ENCODE measurements around the gene THRB. TPM values are rescaled to one million over a fixed set of nuclear protein-coding genes. Genes with fewer than 3 reads are reported as not detected.

THRB gene
- total and polyA plus RNA-seq, 9 of the 15 experiments (the other 6 are each of a cell fraction or from before 2014, with no cell fraction given): 1.7 to 14.9 (median 6.9) TPM

- 0 out of 2 replicates have a peak, but pooled peaks have one; percentile 24 for TF ChIP-seq MYC (IDR thresholded peaks at IDR 0.05; ENCODE audit: low read depth, low read length)
- no peak for TF ChIP-seq MYC (CRISPR knock-in tag; IDR thresholded peaks at IDR 0.05; ENCODE audit: borderline replicate concordance, low read depth)
- TF ChIP-seq JUND (IDR thresholded peaks at IDR 0.05; ENCODE audit: borderline replicate concordance, low read depth, low read length): peak; percentile 65; the same call in 1 of the 2 replicates
- TF ChIP-seq JUND (tag; IDR thresholded peaks at IDR 0.05; ENCODE audit: borderline replicate concordance, low read depth, low read length): peak; percentile 39; the same call in 1 of the 3 replicates
- TF ChIP-seq MIER1 (IDR thresholded peaks at IDR 0.05; ENCODE audit: low read depth): no peak
- TF ChIP-seq U2AF2 (optimal IDR thresholded peaks at IDR 0.05; ENCODE audit: low read depth, low read length): no peak
- no peak for TF ChIP-seq BRD4 (IDR thresholded peaks at IDR 0.05)
- no peak for TF ChIP-seq ZNF407 (IDR thresholded peaks at IDR 0.05; ENCODE audit: low read depth)
- peak; percentile 81 for TF ChIP-seq PKNOX1 (IDR thresholded peaks at IDR 0.05)
- TF ChIP-seq STAT5A (IDR thresholded peaks at IDR 0.05; ENCODE audit: borderline replicate concordance, low read length): peak; percentile 75; the same call in 1 of the 2 replicates
- no peak for TF ChIP-seq PCBP1 (IDR thresholded peaks at IDR 0.05; ENCODE audit: low read depth, low read length, poor library complexity, severe bottlenecking)
- peak; percentile 55 to 86; a peak in 2 of 4 replicates for TF ChIP-seq RCOR1 (IDR thresholded peaks at IDR 0.05; ENCODE audit: borderline replicate concordance in 1 of 2, low read depth in 2 of 2, low read length in 2 of 2)
- TF ChIP-seq ILF3 (IDR thresholded peaks at IDR 0.05; ENCODE audit: borderline replicate concordance): no peak
- TF ChIP-seq PHB (CRISPR knock-in tag; IDR thresholded peaks at IDR 0.05): no peak
- TF ChIP-seq NCOA1 (IDR thresholded peaks at IDR 0.05; ENCODE audit: low read depth): no peak
- TF ChIP-seq SMAD3 (CRISPR knock-in tag; conservative IDR thresholded peaks at IDR 0.05): peak; percentile 78; the same call in 1 of the 2 replicates
- peak; percentile 85 for TF ChIP-seq MITF (IDR thresholded peaks at IDR 0.05)
- peak; percentile 83 for TF ChIP-seq ARID1B (IDR thresholded peaks at IDR 0.05)
Measured at GRCh38 chr3:24303057-24303754, 191.4 kb downstream of the THRB start (continued).

Measured in K562 (cell line).